H1 (cell line): ENCODE results near the gene ADPRHL1. TPM values are rescaled to one million over a fixed set of nuclear protein-coding genes. Genes with fewer than 3 reads are reported as not detected.

Source experiments
- CTCF ChIA-PET: fragments of 300-600 bp; sonication (Branson Sonifier 250); formaldehyde crosslinking; loops from one replicate; lab custom pipeline; 2021; ENCODE audit not compliant: partially characterized antibody; lab: Charles Lee
- POLR2A ChIA-PET: fragments of 300-600 bp; sonication (Branson Sonifier 250); formaldehyde crosslinking; loops from one replicate; lab custom pipeline; 2021; ENCODE audit warnings: inconsistent platforms; ENCODE audit not compliant: partially characterized antibody; lab: Charles Lee
- DNase-seq, 2 experiments: peaks; one replicate each; pipeline versions ENCODE4 v3.0.0 to v3.0.0-alpha.2; 2010 to 2022; ENCODE audit warnings: low spot score in 2 of 2, low read depth in 1 of 2, mixed read lengths in 1 of 2
- FAIRE-seq: peaks from 2 replicates; lab custom pipeline; 2011; peaks lifted over from hg19 to GRCh38; lab: Jason Lieb, UNC
- H2AFZ ChIP-seq: 2 replicates; pipeline ENCODE4 v1.8.1; 2012; ENCODE audit warnings: low read length, inconsistent platforms
- H2AK5ac ChIP-seq: 2 replicates; pipeline ENCODE4 v1.6.1; 2013; ENCODE audit warnings: low read depth, low read length
- H2BK120ac ChIP-seq: replicated peaks from 2 replicates; pipeline ENCODE3; 2013; ENCODE audit warnings: low read depth, low read length, inconsistent platforms
- H2BK12ac ChIP-seq: 2 replicates; pipeline ENCODE4 v1.6.1; 2013; ENCODE audit warnings: low read depth, low read length
- H2BK15ac ChIP-seq: 2 replicates; pipeline ENCODE4 v1.6.1; 2013; ENCODE audit warnings: low read length
- H2BK20ac ChIP-seq: 2 replicates; pipeline ENCODE4 v1.6.1; 2013; ENCODE audit warnings: low read length
- H2BK5ac ChIP-seq: 2 replicates; pipeline ENCODE4 v1.6.1; 2013; ENCODE audit warnings: low read depth, low read length
- H3K14ac ChIP-seq: 2 replicates; pipeline ENCODE4 v1.6.1; 2013; ENCODE audit warnings: inconsistent platforms; ENCODE audit not compliant: insufficient read length
- H3K18ac ChIP-seq: 2 replicates; pipeline ENCODE4 v1.6.1; 2013; ENCODE audit warnings: low read length; ENCODE audit errors: extremely low read depth
- H3K23ac ChIP-seq: 2 replicates; pipeline ENCODE4 v1.6.1; 2013; ENCODE audit warnings: inconsistent platforms; ENCODE audit not compliant: insufficient read length
- H3K23me2 ChIP-seq: 2 replicates; pipeline ENCODE4 v1.6.1; 2013; ENCODE audit warnings: low read depth, low read length
- H3K27ac ChIP-seq: 2 replicates; pipeline ENCODE4 v1.6.1; 2011; ENCODE audit warnings: low read depth, low read length, inconsistent platforms
- H3K27me3 ChIP-seq, 4 experiments: replicated peaks in 1 of 4; 1 replicate in 1 of 4; 2 replicates in 3 of 4; pipeline versions ENCODE4 v1.6.1 to v1.8.1; 2011 to 2013; ENCODE audit warnings: low read length in 3 of 4, mild to moderate bottlenecking in 3 of 4, inconsistent platforms in 2 of 4, mixed read lengths in 2 of 4, moderate library complexity in 1 of 4; ENCODE audit not compliant: control insufficient read depth in 3 of 4, insufficient read depth in 3 of 4; ENCODE audit errors: extremely low read depth in 1 of 4
- H3K36me3 ChIP-seq, 4 experiments: 2 replicates each; pipeline versions ENCODE4 v1.6.1 to v1.8.1; 2011 to 2013; ENCODE audit warnings: mild to moderate bottlenecking in 4 of 4, low read length in 3 of 4, moderate library complexity in 2 of 4, control low read depth in 1 of 4, inconsistent platforms in 1 of 4; ENCODE audit not compliant: insufficient read depth in 4 of 4, control insufficient read depth in 2 of 4
- H3K4ac ChIP-seq: replicated peaks from 2 replicates; pipeline ENCODE3; 2013; ENCODE audit warnings: low read length, low read depth, mixed read lengths, inconsistent platforms; ENCODE audit not compliant: insufficient read length
- H3K4me1 ChIP-seq, 4 experiments: replicated peaks in 1 of 4; 1 replicate in 1 of 4; 2 replicates in 3 of 4; pipeline versions ENCODE4 v1.6.1 to v1.8.1; 2011 to 2013; ENCODE audit warnings: low read length in 3 of 4, inconsistent platforms in 2 of 4, mixed read lengths in 1 of 4; ENCODE audit not compliant: insufficient read depth in 4 of 4, control insufficient read depth in 3 of 4
- H3K4me2 ChIP-seq, 2 experiments: 2 replicates each; pipeline versions ENCODE4 v1.6.1 to v1.8.1; 2011 to 2013; ENCODE audit warnings: low read depth in 2 of 2, low read length in 2 of 2, control low read depth in 1 of 2, inconsistent platforms in 1 of 2, mild to moderate bottlenecking in 1 of 2; ENCODE audit not compliant: insufficient read depth in 1 of 2
- H3K4me3 ChIP-seq, 4 experiments: fragments of 200-600, 300-600 bp in 1 of 4; sonication (generic), shearing (Covaris generic), sonication (Bioruptor Twin) in 1 of 4; 2 replicates each; pipeline versions ENCODE4 v1.5.1 to v1.8.1; 2011 to 2016; ENCODE audit warnings: low read length in 4 of 4, low read depth in 3 of 4, control low read depth in 2 of 4, inconsistent platforms in 2 of 4, mild to moderate bottlenecking in 2 of 4, mixed read lengths in 1 of 4, moderate library complexity in 1 of 4; ENCODE audit not compliant: insufficient read depth in 2 of 4; ENCODE audit errors: extremely low read depth in 1 of 4
- H3K56ac ChIP-seq: replicated peaks from 2 replicates; pipeline ENCODE3; 2013; ENCODE audit warnings: low read depth, mild to moderate bottlenecking, mixed read lengths, low read length, inconsistent platforms; ENCODE audit not compliant: insufficient read length
- H3K79me1 ChIP-seq: 2 replicates; pipeline ENCODE4 v1.6.1; 2013; ENCODE audit warnings: low read depth, low read length, control low read depth
- H3K79me2 ChIP-seq, 2 experiments: 2 replicates each; pipeline versions ENCODE4 v1.6.1 to v1.8.1; 2012 to 2013; ENCODE audit warnings: low read length in 2 of 2, mild to moderate bottlenecking in 2 of 2, inconsistent platforms in 1 of 2; ENCODE audit not compliant: insufficient read depth in 2 of 2, control insufficient read depth in 1 of 2
- H3K9ac ChIP-seq, 4 experiments: replicated peaks in 1 of 4; 1 replicate in 1 of 4; 2 replicates in 3 of 4; pipeline versions ENCODE4 v1.6.1 to v1.8.1; 2011 to 2013; ENCODE audit warnings: low read depth in 3 of 4, low read length in 3 of 4, control low read depth in 2 of 4, mild to moderate bottlenecking in 2 of 4, moderate library complexity in 2 of 4, inconsistent platforms in 1 of 4; ENCODE audit errors: extremely low read depth in 1 of 4
- H3K9me3 ChIP-seq, 2 experiments: 2 replicates each; pipeline versions ENCODE4 v1.6.1 to v1.8.1; 2012 to 2013; ENCODE audit warnings: mild to moderate bottlenecking in 2 of 2, moderate library complexity in 2 of 2, control low read depth in 1 of 2, inconsistent platforms in 1 of 2, low read depth in 1 of 2, low read length in 1 of 2, mixed read lengths in 1 of 2; ENCODE audit not compliant: insufficient read depth in 2 of 2
- H4K20me1 ChIP-seq, 2 experiments: replicated peaks in 1 of 2; 2 replicates each; pipeline versions ENCODE3 to v1.8.1; 2011 to 2013; ENCODE audit warnings: inconsistent platforms in 2 of 2, low read length in 2 of 2, mild to moderate bottlenecking in 1 of 2; ENCODE audit not compliant: insufficient read depth in 2 of 2, control insufficient read depth in 1 of 2
- H4K5ac ChIP-seq: 2 replicates; pipeline ENCODE4 v1.6.1; 2013; ENCODE audit warnings: low read length, low read depth, mixed read lengths, inconsistent platforms; ENCODE audit not compliant: insufficient read length
- H4K8ac ChIP-seq: 2 replicates; pipeline ENCODE4 v1.8.0; 2013; ENCODE audit warnings: mild to moderate bottlenecking, moderate library complexity, low read length, inconsistent platforms; ENCODE audit not compliant: insufficient read depth; ENCODE audit errors: extremely low read depth
- H4K91ac ChIP-seq: replicated peaks from 2 replicates; pipeline ENCODE3; 2013; ENCODE audit warnings: low read length, mixed read lengths, inconsistent platforms; ENCODE audit not compliant: insufficient read length
- CREB1 ChIP-seq: IDR thresholded peaks from 2 replicates; pipeline ENCODE4 v1.6.1; 2012; ENCODE audit warnings: inconsistent platforms
- EGR1 ChIP-seq: IDR thresholded peaks from 2 replicates; pipeline ENCODE4 v1.6.1; 2011; ENCODE audit warnings: low read depth, low read length, borderline replicate concordance
- JUN ChIP-seq: IDR thresholded peaks from 2 replicates; pipeline ENCODE4 v1.6.1; 2011; ENCODE audit warnings: low read depth, mild to moderate bottlenecking, improper control_type of control experiment, low read length
- POLR2AphosphoS5 ChIP-seq: IDR thresholded peaks from 2 replicates; pipeline ENCODE4 v1.6.1; 2011; ENCODE audit warnings: low read depth, low read length
- POU5F1 ChIP-seq: IDR thresholded peaks from 2 replicates; pipeline ENCODE4 v1.6.1; 2011; ENCODE audit warnings: low read depth, mild to moderate bottlenecking, low read length, moderate library complexity
- RBBP5 ChIP-seq: IDR thresholded peaks from 2 replicates; pipeline ENCODE4 v1.7.1; 2012; ENCODE audit warnings: low read depth, mild to moderate bottlenecking, inconsistent platforms, low read length, moderate library complexity, borderline replicate concordance
- RXRA ChIP-seq: IDR thresholded peaks from 2 replicates; pipeline ENCODE4 v1.6.1; 2011; ENCODE audit warnings: low read depth, mild to moderate bottlenecking, low read length, moderate library complexity; ENCODE audit not compliant: insufficient read depth
- SAP30 ChIP-seq: fragments of 300-600 bp; sonication (generic); IDR thresholded peaks from 2 replicates; pipeline ENCODE4 v1.7.1; 2012; ENCODE audit warnings: low read length, moderate library complexity, mild to moderate bottlenecking, inconsistent platforms; ENCODE audit not compliant: insufficient read depth, insufficient replicate concordance
- SIX5 ChIP-seq: IDR thresholded peaks from 2 replicates; pipeline ENCODE4 v1.6.1; 2011; ENCODE audit warnings: mild to moderate bottlenecking, low read depth, low read length
- WGBS, 2 experiments: shearing (Covaris generic) in 1 of 2; methylation state at CpG; one replicate each; pipeline versions ENCODE4 v1.1.6 to v1.1.7; 2013 to 2015; ENCODE audit warnings: low lambda C conversion rate in 2 of 2, mixed read lengths in 2 of 2, inconsistent platforms in 1 of 2, low coverage in 1 of 2, missing lambda C conversion rate in 1 of 2; ENCODE audit not compliant: insufficient replicate concordance in 2 of 2, insufficient coverage in 1 of 2, insufficient read length in 1 of 2; ENCODE audit errors: extremely low coverage in 1 of 2, missing lambda C conversion rate in 1 of 2; 5-methylcytosine and 5-hydroxymethylcytosine counted together
- polyA plus RNA-seq, 7 experiments: library from polyadenylated mRNA; depleted of rRNA in 3 of 7; stranded (reverse) in 5 of 7; unstranded in 2 of 7; fragments of >200 nt in 5 of 7; fragments of 200-250 nt in 2 of 7; gene quantifications; 1 replicate in 5 of 7; 2 replicates in 1 of 7; 4 replicates in 1 of 7; pipeline versions ENCODE4 v1.2.1 to v1.2.3, GENCODE V29; 2011 to 2013; ENCODE audit warnings: missing spikeins in 2 of 7, mixed read lengths in 2 of 7
- total RNA-seq: library from RNA; stranded (reverse); fragmentation: NEBNext Ultra II Directional; extraction: Animal tissue kit (Norgen Biotek cat#: 25700); gene quantifications from 2 replicates; pipeline ENCODE4 v1.2.1, GENCODE V29; 2021

ADPRHL1 gene
- total and polyA plus RNA-seq, 2 of the 8 experiments (the other 6 are each of a cell fraction or from before 2014, with no cell fraction given), result 0.74 to 1.7 TPM

- H3K4me1 ChIP-seq, result peaks cover 0 to 5% (median 0%) of the 10 kb centered on the region in 4 experiments; a peak in 2 of 7 replicates
- H3K4ac ChIP-seq, result no peak overlapping the region
- CTCF ChIA-PET, result interaction anchor here (0.7 kb wide), 1 partner anchor 383 kb away, joined by 3 read pairs; no protein-coding TSS in a partner anchor
- H2BK120ac ChIP-seq, result no peak overlapping the region
- H3K9ac ChIP-seq, result no peak overlapping the region
- H3K27ac ChIP-seq, result no peak overlapping the region
- TF ChIP-seq RBBP5 (no peak), JUN (no peak), SIX5 (no peak), RXRA (no peak), POU5F1 (no peak), SAP30 (no peak), CREB1 (no peak), POLR2AphosphoS5 (no peak), EGR1 (no peak)
- TF ChIP-seq, all 59 proteins: peak for 0
- peaks cover 0 to 4% of the 10 kb centered on the region in 2 experiments for H4K20me1 ChIP-seq
- H3K14ac ChIP-seq, result no peak overlapping the region
- 98% methylated on average over 6 of the region's 6 CpGs; no CpG with 5 or more reads in 1 of the 2 experiments for WGBS, 2 experiments
- DNase-seq (no peak), FAIRE-seq (no peak)
- no peak overlapping the region for H3K18ac ChIP-seq
- POLR2A ChIA-PET, result no interaction called here
- H3K36me3 ChIP-seq, result no peaks in the 10 kb centered on the region; a peak in 2 of 8 replicates
- no peak overlapping the region for H2AFZ ChIP-seq
- H2BK15ac ChIP-seq, result no peak overlapping the region
- H3K4me2 ChIP-seq, result no peak overlapping the region
- no peak overlapping the region for H3K23ac ChIP-seq
- no peaks in the 10 kb centered on the region for H3K23me2 ChIP-seq
- peaks cover 0 to 3% of the 10 kb centered on the region in 2 experiments; a peak in 2 of 4 replicates for H3K9me3 ChIP-seq
- H2AK5ac ChIP-seq, result no peak overlapping the region
- no peak overlapping the region for H2BK20ac ChIP-seq
- H2BK5ac ChIP-seq, result no peak overlapping the region; the same call in 1 of the 2 replicates
- no peaks in the 10 kb centered on the region for H3K79me2 ChIP-seq
- no peak overlapping the region for H4K5ac ChIP-seq
- no peak overlapping the region for H2BK12ac ChIP-seq
- no peak overlapping the region for H3K4me3 ChIP-seq
- H4K91ac ChIP-seq, result no peak overlapping the region
- no peak overlapping the region for H4K8ac ChIP-seq
- H3K79me1 ChIP-seq, result no peaks in the 10 kb centered on the region
- H3K27me3 ChIP-seq, result no peaks in the 10 kb centered on the region
- H3K56ac ChIP-seq, result no peak overlapping the region
Observed at GRCh38 chr13:113447596-113447995, 5.7 kb downstream of the ADPRHL1 start.
